HepG2 (cell line): ENCODE data around the gene TTLL6. TPM values are rescaled to one million over a fixed set of nuclear protein-coding genes. Genes with fewer than 3 reads are reported as not detected.
A peak's percentile ranks its signal among the peaks of the same experiment; 100 is the strongest.

Experiments used
- AKNA ChIP-seq: sonication (generic); formaldehyde crosslinking; IDR thresholded peaks from 2 replicates; pipeline ENCODE4 v1.4.0; 2020; ENCODE audit warnings: missing genetic modification reagents, borderline replicate concordance
- DRAP1 ChIP-seq: IDR thresholded peaks from 2 replicates; pipeline ENCODE4 v1.6.1; 2016; ENCODE audit warnings: missing genetic modification reagents, missing compliant biosample characterization
- ELF3 ChIP-seq: IDR thresholded peaks from 2 replicates; pipeline ENCODE4 v1.6.1; 2016; ENCODE audit warnings: missing genetic modification reagents, missing compliant biosample characterization
- PHF8 ChIP-seq: sonication (generic); formaldehyde crosslinking; IDR thresholded peaks from 2 replicates; pipeline ENCODE4 v1.5.0; 2020; ENCODE audit warnings: missing genetic modification reagents
- PITX1 ChIP-seq: sonication (generic); formaldehyde crosslinking; IDR thresholded peaks from 2 replicates; pipeline ENCODE4 v1.5.1; 2020; ENCODE audit warnings: mild to moderate bottlenecking, missing genetic modification reagents
- RCOR2 ChIP-seq: IDR thresholded peaks from 2 replicates; pipeline ENCODE4 v1.6.1; 2016; ENCODE audit warnings: missing biosample characterization, missing genetic modification reagents
- SMAD9 ChIP-seq: sonication (generic); formaldehyde crosslinking; IDR thresholded peaks from 2 replicates; pipeline ENCODE4 v1.5.1; 2020; ENCODE audit warnings: mild to moderate bottlenecking, missing genetic modification reagents
- TFDP1 ChIP-seq: IDR thresholded peaks from 2 replicates; pipeline ENCODE4 v1.6.1; 2016; ENCODE audit warnings: missing compliant biosample characterization, missing genetic modification reagents, borderline replicate concordance
- ZNF496 ChIP-seq: sonication (generic); formaldehyde crosslinking; IDR thresholded peaks from 2 replicates; pipeline ENCODE4 v1.8.1; 2023; ENCODE audit warnings: mild to moderate bottlenecking, moderate library complexity, missing genetic modification reagents; ENCODE audit not compliant: insufficient replicate concordance
- ZNF564 ChIP-seq: sonication (generic); formaldehyde crosslinking; IDR thresholded peaks from 2 replicates; pipeline ENCODE4 v1.8.1; 2023; ENCODE audit warnings: mild to moderate bottlenecking, missing genetic modification reagents
- ZSCAN5A ChIP-seq: sonication (generic); formaldehyde crosslinking; IDR thresholded peaks from 2 replicates; pipeline ENCODE4 v1.8.0; 2022; ENCODE audit warnings: mild to moderate bottlenecking, missing genetic modification reagents, borderline replicate concordance
- polyA plus RNA-seq, 8 experiments: library from polyadenylated mRNA; depleted of rRNA in 3 of 8; stranded (reverse) in 7 of 8; unstranded in 1 of 8; fragments of >200 nt; fragmentation: Illumina TruSeq in 4 of 8; extraction: Trizol in 4 of 8; gene quantifications; 2 replicates each; pipeline versions ENCODE4 v1.2.1 to v1.2.3, GENCODE V29; 2011 to 2016; ENCODE audit warnings: low read depth in 4 of 8, missing spikeins in 1 of 8, mixed read lengths in 1 of 8; ENCODE audit not compliant: insufficient read depth in 1 of 8
- total RNA-seq, 5 experiments: library from RNA; depleted of rRNA; stranded (reverse); fragments of >200 nt; fragmentation: Illumina TruSeq; extraction: Trizol; gene quantifications; 2 replicates each; pipeline ENCODE4 v1.2.3, GENCODE V29; 2016; ENCODE audit warnings: low read depth in 1 of 5
- TF ChIP-seq, protein P1 (sequence below): sonication (generic); formaldehyde crosslinking; IDR thresholded peaks from 2 replicates; pipeline ENCODE4 v1.4.0; 2020; ENCODE audit warnings: missing genetic modification reagents, borderline replicate concordance
- TF ChIP-seq, protein P2 (sequence below): sonication (generic); formaldehyde crosslinking; IDR thresholded peaks from 2 replicates; pipeline ENCODE4 v1.8.0; 2022; ENCODE audit warnings: mild to moderate bottlenecking, missing genetic modification reagents
- TF ChIP-seq, protein P3 (sequence below): sonication (generic); formaldehyde crosslinking; IDR thresholded peaks from 2 replicates; pipeline ENCODE4 v1.4.0; 2020; ENCODE audit warnings: missing genetic modification reagents

Gene TTLL6
- total and polyA plus RNA-seq, 2 of the 13 experiments (the other 11 are each of a cell fraction or from before 2014, with no cell fraction given) = 0.04 to 0.08 TPM

DNA sequence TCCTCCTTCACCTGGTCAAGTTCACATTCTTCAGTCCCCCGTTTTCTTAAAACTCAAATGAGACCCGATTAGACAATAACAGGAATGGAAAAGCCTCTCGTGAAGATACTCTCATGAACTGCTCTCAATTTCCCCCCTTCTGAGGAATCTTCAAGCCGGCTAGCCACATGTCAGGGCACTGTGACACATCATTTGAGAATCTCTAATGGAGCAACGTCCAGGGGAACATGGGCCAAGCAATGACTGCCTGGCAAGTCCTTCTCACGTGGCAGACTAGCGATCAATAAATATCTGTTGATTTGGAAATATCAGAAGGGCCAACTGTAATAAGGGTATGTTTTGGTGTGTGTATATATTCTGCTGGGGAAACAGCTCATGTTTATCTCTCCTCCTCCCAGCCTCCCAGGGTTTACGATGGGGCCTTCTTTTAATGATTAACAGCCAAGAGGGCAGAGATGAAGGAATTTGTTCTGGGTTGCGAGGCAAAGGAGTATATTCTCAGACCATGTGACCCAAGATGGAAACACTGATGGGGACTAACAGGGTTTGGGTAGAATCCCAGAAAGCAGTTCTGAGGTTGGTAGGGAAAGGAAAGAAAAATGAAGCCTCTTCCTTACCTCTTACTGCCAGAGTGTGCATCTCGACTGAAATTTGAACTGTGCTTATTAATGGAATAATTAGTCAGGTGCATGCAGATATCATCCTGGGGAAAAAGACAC, 21.4 kb downstream of the TTLL6 start (continued):
- TF ChIP-seq AKNA (CRISPR knock-in tag) = no peak
- peak; percentile 65; the same call in 1 of the 2 replicates for TF ChIP-seq DRAP1 (CRISPR knock-in tag)
- TF ChIP-seq PHF8 (CRISPR knock-in tag) = no peak; the same call in 1 of the 2 replicates
- TF ChIP-seq ZSCAN5A (CRISPR knock-in tag) = no peak
- TF ChIP-seq, protein P1, sequence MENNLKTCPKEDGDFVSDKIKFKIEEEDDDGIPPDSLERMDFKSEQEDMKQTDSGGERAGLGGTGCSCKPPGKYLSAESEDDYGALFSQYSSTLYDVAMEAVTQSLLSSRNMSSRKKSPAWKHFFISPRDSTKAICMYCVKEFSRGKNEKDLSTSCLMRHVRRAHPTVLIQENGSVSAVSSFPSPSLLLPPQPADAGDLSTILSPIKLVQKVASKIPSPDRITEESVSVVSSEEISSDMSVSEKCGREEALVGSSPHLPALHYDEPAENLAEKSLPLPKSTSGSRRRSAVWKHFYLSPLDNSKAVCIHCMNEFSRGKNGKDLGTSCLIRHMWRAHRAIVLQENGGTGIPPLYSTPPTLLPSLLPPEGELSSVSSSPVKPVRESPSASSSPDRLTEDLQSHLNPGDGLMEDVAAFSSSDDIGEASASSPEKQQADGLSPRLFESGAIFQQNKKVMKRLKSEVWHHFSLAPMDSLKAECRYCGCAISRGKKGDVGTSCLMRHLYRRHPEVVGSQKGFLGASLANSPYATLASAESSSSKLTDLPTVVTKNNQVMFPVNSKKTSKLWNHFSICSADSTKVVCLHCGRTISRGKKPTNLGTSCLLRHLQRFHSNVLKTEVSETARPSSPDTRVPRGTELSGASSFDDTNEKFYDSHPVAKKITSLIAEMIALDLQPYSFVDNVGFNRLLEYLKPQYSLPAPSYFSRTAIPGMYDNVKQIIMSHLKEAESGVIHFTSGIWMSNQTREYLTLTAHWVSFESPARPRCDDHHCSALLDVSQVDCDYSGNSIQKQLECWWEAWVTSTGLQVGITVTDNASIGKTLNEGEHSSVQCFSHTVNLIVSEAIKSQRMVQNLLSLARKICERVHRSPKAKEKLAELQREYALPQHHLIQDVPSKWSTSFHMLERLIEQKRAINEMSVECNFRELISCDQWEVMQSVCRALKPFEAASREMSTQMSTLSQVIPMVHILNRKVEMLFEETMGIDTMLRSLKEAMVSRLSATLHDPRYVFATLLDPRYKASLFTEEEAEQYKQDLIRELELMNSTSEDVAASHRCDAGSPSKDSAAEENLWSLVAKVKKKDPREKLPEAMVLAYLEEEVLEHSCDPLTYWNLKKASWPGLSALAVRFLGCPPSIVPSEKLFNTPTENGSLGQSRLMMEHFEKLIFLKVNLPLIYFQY = peak; percentile 57; the same call in 1 of the 2 replicates
- peak; percentile 67 for TF ChIP-seq RCOR2 (CRISPR knock-in tag)
- TF ChIP-seq, protein P2, sequence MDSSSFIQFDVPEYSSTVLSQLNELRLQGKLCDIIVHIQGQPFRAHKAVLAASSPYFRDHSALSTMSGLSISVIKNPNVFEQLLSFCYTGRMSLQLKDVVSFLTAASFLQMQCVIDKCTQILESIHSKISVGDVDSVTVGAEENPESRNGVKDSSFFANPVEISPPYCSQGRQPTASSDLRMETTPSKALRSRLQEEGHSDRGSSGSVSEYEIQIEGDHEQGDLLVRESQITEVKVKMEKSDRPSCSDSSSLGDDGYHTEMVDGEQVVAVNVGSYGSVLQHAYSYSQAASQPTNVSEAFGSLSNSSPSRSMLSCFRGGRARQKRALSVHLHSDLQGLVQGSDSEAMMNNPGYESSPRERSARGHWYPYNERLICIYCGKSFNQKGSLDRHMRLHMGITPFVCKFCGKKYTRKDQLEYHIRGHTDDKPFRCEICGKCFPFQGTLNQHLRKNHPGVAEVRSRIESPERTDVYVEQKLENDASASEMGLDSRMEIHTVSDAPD = peak; percentile 81; the same call in 1 of the 2 replicates
- TF ChIP-seq ZNF496 = no peak
- TF ChIP-seq ELF3 (CRISPR knock-in tag) = peak; percentile 53; the same call in 1 of the 2 replicates
- TF ChIP-seq, protein P3, sequence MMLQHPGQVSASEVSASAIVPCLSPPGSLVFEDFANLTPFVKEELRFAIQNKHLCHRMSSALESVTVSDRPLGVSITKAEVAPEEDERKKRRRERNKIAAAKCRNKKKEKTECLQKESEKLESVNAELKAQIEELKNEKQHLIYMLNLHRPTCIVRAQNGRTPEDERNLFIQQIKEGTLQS = peak; percentile 62; the same call in 1 of the 2 replicates
- peak; percentile 82; the same call in 1 of the 2 replicates for TF ChIP-seq PITX1 (CRISPR knock-in tag)
- no peak for TF ChIP-seq SMAD9
- TF ChIP-seq ZNF564 (CRISPR knock-in tag) = no peak
- TF ChIP-seq TFDP1 (CRISPR knock-in tag) = peak; percentile 65; the same call in 1 of the 2 replicates
